SK-N-SH (cell line): ENCODE results near the gene TBC1D19. TPM values are rescaled to one million over a fixed set of nuclear protein-coding genes. Genes with fewer than 3 reads are reported as not detected.

Source experiments
- CTCF ChIA-PET: fragments of 300-600, 350-600 bp; formaldehyde crosslinking; extraction: SDS; loops from one replicate; lab custom pipeline; 2021; lab: Yijun Ruan, JAX
- POLR2A ChIA-PET: fragments of 350-600 bp; sonication (Branson Sonifier 250); formaldehyde crosslinking; extraction: SDS; loops from one replicate; lab custom pipeline; 2020; ENCODE audit warnings: antibody characterized with exemption, inconsistent platforms; lab: Yijun Ruan, JAX
- DNase-seq: peaks from one replicate; pipeline ENCODE4 v3.0.0; 2012
- H2AFZ ChIP-seq: fragments of 200-600 bp; sonication (generic); 2 replicates; pipeline ENCODE4 v1.8.1; 2016; ENCODE audit warnings: antibody characterized with exemption, mild to moderate bottlenecking, low read depth
- H3F3A ChIP-seq: fragments of 200-600 bp; sonication (generic); replicated peaks from 2 replicates; pipeline ENCODE3; 2016; ENCODE audit warnings: antibody characterized with exemption, mild to moderate bottlenecking; ENCODE audit not compliant: insufficient read depth
- H3K27ac ChIP-seq, 2 experiments: fragments of 200-500 bp in 1 of 2; fragments of 200-600 bp in 1 of 2; sonication (Bioruptor generic) in 1 of 2; sonication (generic), shearing (Covaris generic) in 1 of 2; 2 replicates each; pipeline versions ENCODE4 v1.5.1 to v1.6.1; 2014 to 2016; ENCODE audit warnings: low read depth in 2 of 2, inconsistent platforms in 1 of 2, low read length in 1 of 2, mild to moderate bottlenecking in 1 of 2, mixed read lengths in 1 of 2
- H3K27me3 ChIP-seq: fragments of 200-600 bp; sonication (generic), shearing (Covaris generic); 2 replicates; pipeline ENCODE4 v1.6.1; 2016; ENCODE audit warnings: mixed run types; ENCODE audit not compliant: insufficient read depth
- H3K36me3 ChIP-seq, 2 experiments: fragments of 200-500 bp in 1 of 2; fragments of 200-600 bp in 1 of 2; sonication (Bioruptor generic) in 1 of 2; sonication (generic) in 1 of 2; replicated peaks in 1 of 2; 2 replicates each; pipeline versions ENCODE3 to v1.5.1; 2014 to 2016; ENCODE audit warnings: low read length in 1 of 2, mild to moderate bottlenecking in 1 of 2; ENCODE audit not compliant: insufficient read depth in 2 of 2, control insufficient read depth in 1 of 2
- H3K4me1 ChIP-seq, 2 experiments: fragments of 200-500 bp in 1 of 2; fragments of 200-600 bp in 1 of 2; sonication (Bioruptor generic) in 1 of 2; sonication (generic), shearing (Covaris generic) in 1 of 2; 2 replicates each; pipeline versions ENCODE4 v1.5.1 to v1.6.1; 2014 to 2016; ENCODE audit warnings: low read depth in 1 of 2, low read length in 1 of 2, mixed run types in 1 of 2; ENCODE audit not compliant: insufficient read depth in 2 of 2, control insufficient read depth in 1 of 2
- H3K4me2 ChIP-seq: fragments of 200-600 bp; sonication (generic), shearing (Covaris generic); 2 replicates; pipeline ENCODE4 v1.6.1; 2017; ENCODE audit warnings: mixed run types
- H3K4me3 ChIP-seq, 2 experiments: fragments of 200-500 bp in 1 of 2; fragments of 200-600 bp in 1 of 2; sonication (Bioruptor generic) in 1 of 2; sonication (generic), shearing (Covaris generic) in 1 of 2; 2 replicates each; pipeline versions ENCODE4 v1.5.1 to v1.8.1; 2014 to 2016; ENCODE audit warnings: low read depth in 2 of 2, inconsistent platforms in 1 of 2, low read length in 1 of 2, mild to moderate bottlenecking in 1 of 2, mixed read lengths in 1 of 2, moderate library complexity in 1 of 2
- H3K79me2 ChIP-seq: fragments of 200-600 bp; sonication (generic); 2 replicates; pipeline ENCODE4 v1.8.1; 2017; ENCODE audit warnings: mild to moderate bottlenecking; ENCODE audit not compliant: insufficient read depth
- H3K9ac ChIP-seq: fragments of 200-600 bp; sonication (generic); 2 replicates; pipeline ENCODE4 v1.6.1; 2017; ENCODE audit warnings: mixed run types
- H3K9me2 ChIP-seq: fragments of 200-600 bp; sonication (generic); 2 replicates; pipeline ENCODE4 v1.6.1; 2017; ENCODE audit warnings: mixed run types
- H3K9me3 ChIP-seq: fragments of 200-600 bp; sonication (generic); 2 replicates; pipeline ENCODE4 v1.6.1; 2017; ENCODE audit warnings: mixed run types, mild to moderate bottlenecking, moderate library complexity
- H4K20me1 ChIP-seq: fragments of 200-600 bp; sonication (generic); 2 replicates; pipeline ENCODE4 v1.6.1; 2017; ENCODE audit warnings: mild to moderate bottlenecking, mixed run types; ENCODE audit not compliant: insufficient read depth
- CTCF ChIP-seq: fragments of 200-600 bp; sonication (generic); IDR thresholded peaks from 2 replicates; pipeline ENCODE4 v1.6.1; 2017; ENCODE audit warnings: antibody characterized with exemption, mild to moderate bottlenecking, moderate library complexity
- ELF1 ChIP-seq: IDR thresholded peaks from 2 replicates; pipeline ENCODE4 v1.4.0; 2012
- EZH2phosphoT487 ChIP-seq: fragments of 200-600 bp; sonication (generic); IDR thresholded peaks from 2 replicates; pipeline ENCODE4 v1.6.1; 2017; ENCODE audit warnings: low read depth, mixed run types, mild to moderate bottlenecking, antibody characterized with exemption, moderate library complexity, borderline replicate concordance
- FOXJ3 ChIP-seq: sonication (generic); formaldehyde crosslinking; IDR thresholded peaks from 2 replicates; pipeline ENCODE4 v1.5.1; 2020; ENCODE audit warnings: mild to moderate bottlenecking, missing genetic modification reagents
- IRF3 ChIP-seq: fragments of 150-350 bp; IDR thresholded peaks from 2 replicates; pipeline ENCODE4 v1.6.1; 2016; ENCODE audit warnings: mild to moderate bottlenecking, low read depth, low read length
- MAX ChIP-seq: IDR thresholded peaks from 2 replicates; pipeline ENCODE4 v1.4.0; 2012; ENCODE audit warnings: low read depth
- MEF2A ChIP-seq: IDR thresholded peaks from 2 replicates; pipeline ENCODE4 v1.4.0; 2012; ENCODE audit warnings: low read depth, borderline replicate concordance
- RAD21 ChIP-seq: IDR thresholded peaks from 2 replicates; pipeline ENCODE4 v1.6.1; 2012; ENCODE audit warnings: mild to moderate bottlenecking, low read length
- RCOR1 ChIP-seq: fragments of 150-350 bp; IDR thresholded peaks from 2 replicates; pipeline ENCODE4 v1.6.1; 2017; ENCODE audit warnings: antibody characterized with exemption, low read length
- RXRA ChIP-seq: IDR thresholded peaks from 2 replicates; pipeline ENCODE4 v1.4.0; 2012; ENCODE audit warnings: low read depth, mild to moderate bottlenecking, borderline replicate concordance
- TCF12 ChIP-seq: IDR thresholded peaks from 2 replicates; pipeline ENCODE4 v1.4.0; 2012
- TEAD4 ChIP-seq: IDR thresholded peaks from 2 replicates; pipeline ENCODE4 v1.4.0; 2012; ENCODE audit warnings: mild to moderate bottlenecking, borderline replicate concordance; ENCODE audit not compliant: insufficient read depth
- USF1 ChIP-seq: IDR thresholded peaks from 2 replicates; pipeline ENCODE4 v1.4.0; 2012; ENCODE audit warnings: low read depth, borderline replicate concordance
- ZBTB33 ChIP-seq: IDR thresholded peaks from 2 replicates; pipeline ENCODE4 v1.4.0; 2012; ENCODE audit warnings: low read depth, borderline replicate concordance
- WGBS: methylation state at CpG from one replicate; pipeline ENCODE4 v1.1.6; 2017; ENCODE audit warnings: low lambda C conversion rate; 5-methylcytosine and 5-hydroxymethylcytosine counted together
- polyA plus RNA-seq, 3 experiments: library from polyadenylated mRNA; depleted of rRNA; stranded (reverse); fragments of >200 nt; gene quantifications; 2 replicates each; pipeline ENCODE4 v1.2.3, GENCODE V29; 2012

The TBC1D19 gene
- polyA plus RNA-seq, 1 of the 3 experiments (the other 2 are of a cell fraction) = 4.2 TPM

- TF ChIP-seq MEF2A = no peak
- TF ChIP-seq TCF12 = no peak
- no peak for TF ChIP-seq RAD21
- TF ChIP-seq ZBTB33 = no peak
- no peak for TF ChIP-seq RXRA
- no peak for TF ChIP-seq IRF3
- no peak for TF ChIP-seq CTCF
- TF ChIP-seq USF1 = no peak
- TF ChIP-seq TEAD4 = no peak
- H3K9me2 ChIP-seq = no peaks in the 10 kb centered on the region
- no peak overlapping the region for H2AFZ ChIP-seq
- H3F3A ChIP-seq = no peaks in the 10 kb centered on the region
- DNase-seq = no peak
- 81% methylated on average over 1 of the region's 1 CpG for WGBS
- H3K36me3 ChIP-seq = peaks cover 4 to 6% of the 10 kb centered on the region in 2 experiments
- H3K9ac ChIP-seq = no peak overlapping the region
- H3K9me3 ChIP-seq = no peaks in the 10 kb centered on the region
- H3K27me3 ChIP-seq = no peaks in the 10 kb centered on the region
- ChIA-PET POLR2A (no interaction called here), CTCF (interaction anchor here (0.9 to 2.3 kb wide), 7 partner anchors 10 to 312 kb away, joined by 3 to 11 read pairs (median 4); partner anchors contain the start of genes STIM2 and TBC1D19)
- no peak overlapping the region for H3K4me2 ChIP-seq
- H3K79me2 ChIP-seq = no peaks in the 10 kb centered on the region
- no peak overlapping the region for H3K4me3 ChIP-seq
- no peaks in the 10 kb centered on the region; a peak in 1 of 4 replicates for H3K4me1 ChIP-seq
- no peak overlapping the region for H3K27ac ChIP-seq
- no peaks in the 10 kb centered on the region for H4K20me1 ChIP-seq
These were observed 137.8 kb downstream of the TBC1D19 start for GRCh38 chr4:26721685-26722084.

GRCh38 chr4:26723216-26723615 is 139.3 kb downstream of the TBC1D19 start:
- Histone ChIP-seq H3K36me3 (peaks cover 4 to 6% of the 10 kb centered on the region in 2 experiments), H3K4me2 (no peak overlapping the region), H3F3A (no peaks in the 10 kb centered on the region), H4K20me1 (no peaks in the 10 kb centered on the region), H3K79me2 (no peaks in the 10 kb centered on the region), H3K4me3 (no peak overlapping the region), H3K27ac (no peak overlapping the region), H3K4me1 (no peaks in the 10 kb centered on the region; a peak in 1 of 4 replicates), H3K9me3 (no peaks in the 10 kb centered on the region), H3K27me3 (no peaks in the 10 kb centered on the region), H3K9ac (no peak overlapping the region), H3K9me2 (no peaks in the 10 kb centered on the region), H2AFZ (no peak overlapping the region)
- DNase-seq = no peak
- 96% methylated on average over 1 of the region's 1 CpG for WGBS
- POLR2A ChIA-PET = no interaction called here
- CTCF ChIA-PET = interaction anchor here (0.9 to 1.9 kb wide), 2 partner anchors 287 to 956 kb away, joined by 3 to 5 read pairs; no protein-coding TSS in a partner anchor
- TF ChIP-seq USF1 = no peak
- no peak for TF ChIP-seq FOXJ3 (CRISPR knock-in tag)
- no peak for TF ChIP-seq MAX
- no peak for TF ChIP-seq EZH2phosphoT487
- no peak for TF ChIP-seq CTCF
- TF ChIP-seq MEF2A = no peak
- TF ChIP-seq TEAD4 = no peak
- TF ChIP-seq RCOR1 = no peak
- TF ChIP-seq ZBTB33 = no peak
- TF ChIP-seq ELF1 = no peak
